ENCODE measurements around the gene PPIG.

GRCh38 chr2:169672406-169672805, 88.3 kb downstream of the PPIG start:
- TF ChIP-seq POLR2A (IDR thresholded peaks at IDR 0.05), result no peak
- no peak for TF ChIP-seq POLR2AphosphoS5 (IDR thresholded peaks at IDR 0.05)
- no peak for TF ChIP-seq CTCF (IDR thresholded peaks at IDR 0.05)

Data from stomach (tissue), 4 donors.